ENCODE data around the gene KCNMA1.

KCNMA1 gene

GRCh38 chr10:76892766-76893479 lies 744.7 kb downstream of the KCNMA1 start:
- 80 to 86% methylated on average over 3 of the region's 5 CpGs for WGBS, 2 experiments (ENCODE audit: insufficient coverage in 2 of 2)
- Histone ChIP-seq H3K27ac (ENCODE audit: low read depth, low read length, severe bottlenecking) (no peak overlapping the region), H3K4me1 (ENCODE audit: control insufficient read depth, insufficient read depth, low read length, poor library complexity, severe bottlenecking) (no peaks in the 10 kb centered on the region), H3K4me3 (ENCODE audit: extremely low read depth, insufficient read depth, low read length, poor library complexity, severe bottlenecking) (no peak overlapping the region), H3K36me3 (ENCODE audit: control insufficient read depth, insufficient read depth, low read length) (no peaks in the 10 kb centered on the region), H3K9me3 (ENCODE audit: control insufficient read depth, low read length) (no peaks in the 10 kb centered on the region)

GRCh38 chr10:76887223-76888010 lies 750.2 kb downstream of the KCNMA1 start:
- H3K36me3 ChIP-seq (ENCODE audit: control insufficient read depth, insufficient read depth, low read length) = no peaks in the 10 kb centered on the region
- H3K4me1 ChIP-seq (ENCODE audit: control insufficient read depth, insufficient read depth, low read length, poor library complexity, severe bottlenecking) = no peaks in the 10 kb centered on the region
- no peaks in the 10 kb centered on the region for H3K9me3 ChIP-seq (ENCODE audit: control insufficient read depth, low read length)
- H3K27ac ChIP-seq (ENCODE audit: low read depth, low read length, severe bottlenecking) = no peak overlapping the region
- WGBS, 2 experiments (ENCODE audit: insufficient coverage in 2 of 2) = 92 to 93% methylated on average over 12 to 17 of the region's 19 CpGs
- no peak overlapping the region for H3K4me3 ChIP-seq (ENCODE audit: extremely low read depth, insufficient read depth, low read length, poor library complexity, severe bottlenecking)

- Histone ChIP-seq H3K27ac (ENCODE audit: low read depth, low read length, severe bottlenecking) (no peak overlapping the region), H3K9me3 (ENCODE audit: control insufficient read depth, low read length) (no peaks in the 10 kb centered on the region), H3K4me3 (ENCODE audit: extremely low read depth, insufficient read depth, low read length, poor library complexity, severe bottlenecking) (no peak overlapping the region), H3K4me1 (ENCODE audit: control insufficient read depth, insufficient read depth, low read length, poor library complexity, severe bottlenecking) (peaks cover 4% of the 10 kb centered on the region), H3K36me3 (ENCODE audit: control insufficient read depth, insufficient read depth, low read length) (no peaks in the 10 kb centered on the region)
- 100% methylated on average over 1 of the region's 4 CpGs; no CpG with 5 or more reads in 1 of the 2 experiments for WGBS, 2 experiments (ENCODE audit: insufficient coverage in 2 of 2)
These were observed 751.8 kb downstream of the KCNMA1 start for GRCh38 chr10:76885816-76886215.

GRCh38 chr10:76884673-76885275 lies 752.8 kb downstream of the KCNMA1 start:
- no peak overlapping the region for H3K27ac ChIP-seq (ENCODE audit: low read depth, low read length, severe bottlenecking)
- peaks cover 4% of the 10 kb centered on the region for H3K4me1 ChIP-seq (ENCODE audit: control insufficient read depth, insufficient read depth, low read length, poor library complexity, severe bottlenecking)
- WGBS, 2 experiments (ENCODE audit: insufficient coverage in 2 of 2) = 100% methylated on average over 1 of the region's 4 CpGs; no CpG with 5 or more reads in 1 of the 2 experiments
- H3K4me3 ChIP-seq (ENCODE audit: extremely low read depth, insufficient read depth, low read length, poor library complexity, severe bottlenecking) = no peak overlapping the region
- H3K9me3 ChIP-seq (ENCODE audit: control insufficient read depth, low read length) = no peaks in the 10 kb centered on the region
- no peaks in the 10 kb centered on the region for H3K36me3 ChIP-seq (ENCODE audit: control insufficient read depth, insufficient read depth, low read length)

- Histone ChIP-seq H3K27ac (ENCODE audit: low read depth, low read length, severe bottlenecking) (no peak overlapping the region), H3K4me1 (ENCODE audit: control insufficient read depth, insufficient read depth, low read length, poor library complexity, severe bottlenecking) (peaks cover 4% of the 10 kb centered on the region), H3K9me3 (ENCODE audit: control insufficient read depth, low read length) (no peaks in the 10 kb centered on the region), H3K36me3 (ENCODE audit: control insufficient read depth, insufficient read depth, low read length) (no peaks in the 10 kb centered on the region), H3K4me3 (ENCODE audit: extremely low read depth, insufficient read depth, low read length, poor library complexity, severe bottlenecking) (no peak overlapping the region)
- WGBS, 2 experiments (ENCODE audit: insufficient coverage in 2 of 2) = no CpG with 5 or more reads among the region's 1 CpG
These were observed 754.0 kb downstream of the KCNMA1 start for GRCh38 chr10:76883596-76883995.

- H3K27ac ChIP-seq (ENCODE audit: low read depth, low read length, severe bottlenecking) = no peak overlapping the region
- H3K9me3 ChIP-seq (ENCODE audit: control insufficient read depth, low read length) = no peaks in the 10 kb centered on the region
- peaks cover 4% of the 10 kb centered on the region for H3K4me1 ChIP-seq (ENCODE audit: control insufficient read depth, insufficient read depth, low read length, poor library complexity, severe bottlenecking)
- no peak overlapping the region for H3K4me3 ChIP-seq (ENCODE audit: extremely low read depth, insufficient read depth, low read length, poor library complexity, severe bottlenecking)
- H3K36me3 ChIP-seq (ENCODE audit: control insufficient read depth, insufficient read depth, low read length) = no peaks in the 10 kb centered on the region
These were observed 754.8 kb downstream of the KCNMA1 start for GRCh38 chr10:76882796-76883195.

- Histone ChIP-seq H3K4me3 (ENCODE audit: extremely low read depth, insufficient read depth, low read length, poor library complexity, severe bottlenecking) (no peak overlapping the region), H3K27ac (ENCODE audit: low read depth, low read length, severe bottlenecking) (no peak overlapping the region), H3K36me3 (ENCODE audit: control insufficient read depth, insufficient read depth, low read length) (no peaks in the 10 kb centered on the region), H3K9me3 (ENCODE audit: control insufficient read depth, low read length) (no peaks in the 10 kb centered on the region), H3K4me1 (ENCODE audit: control insufficient read depth, insufficient read depth, low read length, poor library complexity, severe bottlenecking) (peaks cover 4% of the 10 kb centered on the region)
- 86 to 94% methylated on average over 3 to 5 of the region's 6 CpGs for WGBS, 2 experiments (ENCODE audit: insufficient coverage in 2 of 2)
These were observed 755.4 kb downstream of the KCNMA1 start for GRCh38 chr10:76882245-76882644.

GRCh38 chr10:76881477-76882220 lies 756.0 kb downstream of the KCNMA1 start:
- Histone ChIP-seq H3K36me3 (ENCODE audit: control insufficient read depth, insufficient read depth, low read length) (no peaks in the 10 kb centered on the region), H3K9me3 (ENCODE audit: control insufficient read depth, low read length) (no peaks in the 10 kb centered on the region), H3K4me3 (ENCODE audit: extremely low read depth, insufficient read depth, low read length, poor library complexity, severe bottlenecking) (no peak overlapping the region), H3K27ac (ENCODE audit: low read depth, low read length, severe bottlenecking) (no peak overlapping the region), H3K4me1 (ENCODE audit: control insufficient read depth, insufficient read depth, low read length, poor library complexity, severe bottlenecking) (peaks cover 4% of the 10 kb centered on the region)
- 89 to 100% methylated on average over 2 to 3 of the region's 3 CpGs for WGBS, 2 experiments (ENCODE audit: insufficient coverage in 2 of 2)

- WGBS, 2 experiments (ENCODE audit: insufficient coverage in 2 of 2) = 78 to 92% methylated on average over 2 to 4 of the region's 4 CpGs
- Histone ChIP-seq H3K4me1 (ENCODE audit: control insufficient read depth, insufficient read depth, low read length, poor library complexity, severe bottlenecking) (peaks cover 4% of the 10 kb centered on the region), H3K4me3 (ENCODE audit: extremely low read depth, insufficient read depth, low read length, poor library complexity, severe bottlenecking) (no peak overlapping the region), H3K9me3 (ENCODE audit: control insufficient read depth, low read length) (no peaks in the 10 kb centered on the region), H3K36me3 (ENCODE audit: control insufficient read depth, insufficient read depth, low read length) (no peaks in the 10 kb centered on the region), H3K27ac (ENCODE audit: low read depth, low read length, severe bottlenecking) (no peak overlapping the region)
These were observed 756.7 kb downstream of the KCNMA1 start for GRCh38 chr10:76880931-76881330.

- Histone ChIP-seq H3K36me3 (ENCODE audit: control insufficient read depth, insufficient read depth, low read length) (no peaks in the 10 kb centered on the region), H3K27ac (ENCODE audit: low read depth, low read length, severe bottlenecking) (no peak overlapping the region), H3K4me3 (ENCODE audit: extremely low read depth, insufficient read depth, low read length, poor library complexity, severe bottlenecking) (no peak overlapping the region), H3K9me3 (ENCODE audit: control insufficient read depth, low read length) (no peaks in the 10 kb centered on the region), H3K4me1 (ENCODE audit: control insufficient read depth, insufficient read depth, low read length, poor library complexity, severe bottlenecking) (peaks cover 4% of the 10 kb centered on the region)
- 86 to 89% methylated on average over 6 to 7 of the region's 9 CpGs for WGBS, 2 experiments (ENCODE audit: insufficient coverage in 2 of 2)
These were observed 758.3 kb downstream of the KCNMA1 start for GRCh38 chr10:76879116-76879913.

Data from mesodermal cell (in vitro differentiated cells).